Measurements from ENCODE around the gene TMEM182.

DNA sequence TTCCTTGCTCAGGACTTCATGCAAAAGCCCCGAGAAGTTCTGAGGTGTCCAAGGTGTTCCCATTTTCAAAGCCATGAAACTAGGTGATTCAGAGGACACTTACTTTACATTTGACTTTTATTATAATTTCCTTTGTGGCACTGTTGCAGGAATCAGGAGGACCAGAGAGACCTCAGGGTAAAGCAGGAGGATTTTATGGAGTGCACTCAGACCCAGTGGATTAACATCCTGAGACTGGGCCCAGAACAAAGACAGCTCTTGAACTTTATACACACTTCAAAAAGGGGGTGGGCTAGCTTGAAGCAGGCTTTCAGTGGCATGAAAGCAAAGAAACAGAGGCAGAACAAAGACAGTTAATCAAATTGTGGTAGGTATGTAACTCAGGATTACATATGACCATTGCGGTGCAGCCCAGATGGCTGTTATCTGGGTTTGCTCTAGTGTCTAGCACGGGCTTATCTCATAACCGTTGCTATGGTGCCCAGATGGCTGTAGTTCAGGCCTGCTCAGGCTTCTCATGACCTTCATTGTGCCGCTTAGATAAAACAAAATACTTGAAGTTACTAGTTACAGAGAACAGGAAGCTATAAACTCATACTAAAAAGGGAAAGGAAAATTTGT lies 39.4 kb downstream of the TMEM182 start:
- TF ChIP-seq CREB1 (IDR thresholded peaks at IDR 0.05; ENCODE audit: low read depth) = no peak
- TF ChIP-seq REST (IDR thresholded peaks at IDR 0.05; ENCODE audit: low read depth) = no peak
- no peak for TF ChIP-seq EP300 (IDR thresholded peaks at IDR 0.05; ENCODE audit: borderline replicate concordance)
- no peak for TF ChIP-seq FOXM1 (IDR thresholded peaks at IDR 0.05; ENCODE audit: borderline replicate concordance, low read depth)
- TF ChIP-seq CEBPB (IDR thresholded peaks at IDR 0.05) = no peak
- no peak for TF ChIP-seq RAD21 (IDR thresholded peaks at IDR 0.05; ENCODE audit: low read depth)
- TF ChIP-seq TAF1 (IDR thresholded peaks at IDR 0.05; ENCODE audit: low read depth) = no peak
- TF ChIP-seq YY1 (IDR thresholded peaks at IDR 0.05; ENCODE audit: low read depth) = no peak
- TF ChIP-seq TCF12 (IDR thresholded peaks at IDR 0.05; ENCODE audit: low read depth) = no peak
- TF ChIP-seq, protein P1, sequence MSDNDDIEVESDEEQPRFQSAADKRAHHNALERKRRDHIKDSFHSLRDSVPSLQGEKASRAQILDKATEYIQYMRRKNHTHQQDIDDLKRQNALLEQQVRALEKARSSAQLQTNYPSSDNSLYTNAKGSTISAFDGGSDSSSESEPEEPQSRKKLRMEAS (IDR thresholded peaks at IDR 0.05) = no peak
- TF ChIP-seq, protein P2, sequence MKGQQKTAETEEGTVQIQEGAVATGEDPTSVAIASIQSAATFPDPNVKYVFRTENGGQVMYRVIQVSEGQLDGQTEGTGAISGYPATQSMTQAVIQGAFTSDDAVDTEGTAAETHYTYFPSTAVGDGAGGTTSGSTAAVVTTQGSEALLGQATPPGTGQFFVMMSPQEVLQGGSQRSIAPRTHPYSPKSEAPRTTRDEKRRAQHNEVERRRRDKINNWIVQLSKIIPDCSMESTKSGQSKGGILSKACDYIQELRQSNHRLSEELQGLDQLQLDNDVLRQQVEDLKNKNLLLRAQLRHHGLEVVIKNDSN (IDR thresholded peaks at IDR 0.05) = 0 out of 2 replicates have a peak, but pooled peaks have one; percentile 17
- no peak for TF ChIP-seq EGR1 (IDR thresholded peaks at IDR 0.05)
